SK-N-SH (cell line): ENCODE data around the gene MLIP. TPM values are rescaled to one million over a fixed set of nuclear protein-coding genes. Genes with fewer than 3 reads are reported as not detected.

ENCODE experiments used
- CTCF ChIA-PET: fragments of 300-600, 350-600 bp; formaldehyde crosslinking; extraction: SDS; loops from one replicate; lab custom pipeline; 2021; lab: Yijun Ruan, JAX
- POLR2A ChIA-PET: fragments of 350-600 bp; sonication (Branson Sonifier 250); formaldehyde crosslinking; extraction: SDS; loops from one replicate; lab custom pipeline; 2020; ENCODE audit warnings: antibody characterized with exemption, inconsistent platforms; lab: Yijun Ruan, JAX
- DNase-seq: peaks from one replicate; pipeline ENCODE4 v3.0.0; 2012
- H2AFZ ChIP-seq: fragments of 200-600 bp; sonication (generic); 2 replicates; pipeline ENCODE4 v1.8.1; 2016; ENCODE audit warnings: antibody characterized with exemption, mild to moderate bottlenecking, low read depth
- H3F3A ChIP-seq: fragments of 200-600 bp; sonication (generic); replicated peaks from 2 replicates; pipeline ENCODE3; 2016; ENCODE audit warnings: antibody characterized with exemption, mild to moderate bottlenecking; ENCODE audit not compliant: insufficient read depth
- H3K27ac ChIP-seq, 2 experiments: fragments of 200-500 bp in 1 of 2; fragments of 200-600 bp in 1 of 2; sonication (Bioruptor generic) in 1 of 2; sonication (generic), shearing (Covaris generic) in 1 of 2; 2 replicates each; pipeline versions ENCODE4 v1.5.1 to v1.6.1; 2014 to 2016; ENCODE audit warnings: low read depth in 2 of 2, inconsistent platforms in 1 of 2, low read length in 1 of 2, mild to moderate bottlenecking in 1 of 2, mixed read lengths in 1 of 2
- H3K27me3 ChIP-seq: fragments of 200-600 bp; sonication (generic), shearing (Covaris generic); 2 replicates; pipeline ENCODE4 v1.6.1; 2016; ENCODE audit warnings: mixed run types; ENCODE audit not compliant: insufficient read depth
- H3K36me3 ChIP-seq, 2 experiments: fragments of 200-500 bp in 1 of 2; fragments of 200-600 bp in 1 of 2; sonication (Bioruptor generic) in 1 of 2; sonication (generic) in 1 of 2; replicated peaks in 1 of 2; 2 replicates each; pipeline versions ENCODE3 to v1.5.1; 2014 to 2016; ENCODE audit warnings: low read length in 1 of 2, mild to moderate bottlenecking in 1 of 2; ENCODE audit not compliant: insufficient read depth in 2 of 2, control insufficient read depth in 1 of 2
- H3K4me1 ChIP-seq, 2 experiments: fragments of 200-500 bp in 1 of 2; fragments of 200-600 bp in 1 of 2; sonication (Bioruptor generic) in 1 of 2; sonication (generic), shearing (Covaris generic) in 1 of 2; 2 replicates each; pipeline versions ENCODE4 v1.5.1 to v1.6.1; 2014 to 2016; ENCODE audit warnings: low read depth in 1 of 2, low read length in 1 of 2, mixed run types in 1 of 2; ENCODE audit not compliant: insufficient read depth in 2 of 2, control insufficient read depth in 1 of 2
- H3K4me2 ChIP-seq: fragments of 200-600 bp; sonication (generic), shearing (Covaris generic); 2 replicates; pipeline ENCODE4 v1.6.1; 2017; ENCODE audit warnings: mixed run types
- H3K4me3 ChIP-seq, 2 experiments: fragments of 200-500 bp in 1 of 2; fragments of 200-600 bp in 1 of 2; sonication (Bioruptor generic) in 1 of 2; sonication (generic), shearing (Covaris generic) in 1 of 2; 2 replicates each; pipeline versions ENCODE4 v1.5.1 to v1.8.1; 2014 to 2016; ENCODE audit warnings: low read depth in 2 of 2, inconsistent platforms in 1 of 2, low read length in 1 of 2, mild to moderate bottlenecking in 1 of 2, mixed read lengths in 1 of 2, moderate library complexity in 1 of 2
- H3K79me2 ChIP-seq: fragments of 200-600 bp; sonication (generic); 2 replicates; pipeline ENCODE4 v1.8.1; 2017; ENCODE audit warnings: mild to moderate bottlenecking; ENCODE audit not compliant: insufficient read depth
- H3K9ac ChIP-seq: fragments of 200-600 bp; sonication (generic); 2 replicates; pipeline ENCODE4 v1.6.1; 2017; ENCODE audit warnings: mixed run types
- H3K9me2 ChIP-seq: fragments of 200-600 bp; sonication (generic); 2 replicates; pipeline ENCODE4 v1.6.1; 2017; ENCODE audit warnings: mixed run types
- H3K9me3 ChIP-seq: fragments of 200-600 bp; sonication (generic); 2 replicates; pipeline ENCODE4 v1.6.1; 2017; ENCODE audit warnings: mixed run types, mild to moderate bottlenecking, moderate library complexity
- H4K20me1 ChIP-seq: fragments of 200-600 bp; sonication (generic); 2 replicates; pipeline ENCODE4 v1.6.1; 2017; ENCODE audit warnings: mild to moderate bottlenecking, mixed run types; ENCODE audit not compliant: insufficient read depth
- CHD2 ChIP-seq: fragments of 150-350 bp; IDR thresholded peaks from 2 replicates; pipeline ENCODE4 v1.6.1; 2018; ENCODE audit warnings: low read length; ENCODE audit not compliant: partially characterized antibody
- EZH2phosphoT487 ChIP-seq: fragments of 200-600 bp; sonication (generic); IDR thresholded peaks from 2 replicates; pipeline ENCODE4 v1.6.1; 2017; ENCODE audit warnings: low read depth, mixed run types, mild to moderate bottlenecking, antibody characterized with exemption, moderate library complexity, borderline replicate concordance
- FOSL2 ChIP-seq: IDR thresholded peaks from 2 replicates; pipeline ENCODE4 v1.4.0; 2012; ENCODE audit warnings: low read depth, mild to moderate bottlenecking, moderate library complexity, borderline replicate concordance
- FOXJ3 ChIP-seq: sonication (generic); formaldehyde crosslinking; IDR thresholded peaks from 2 replicates; pipeline ENCODE4 v1.5.1; 2020; ENCODE audit warnings: mild to moderate bottlenecking, missing genetic modification reagents
- FOXM1 ChIP-seq: IDR thresholded peaks from 2 replicates; pipeline ENCODE4 v1.4.0; 2012; ENCODE audit warnings: low read depth, mild to moderate bottlenecking
- GABPA ChIP-seq: IDR thresholded peaks from 2 replicates; pipeline ENCODE4 v1.4.0; 2012; ENCODE audit warnings: low read depth, mild to moderate bottlenecking
- MEF2A ChIP-seq: IDR thresholded peaks from 2 replicates; pipeline ENCODE4 v1.4.0; 2012; ENCODE audit warnings: low read depth, borderline replicate concordance
- POLR2AphosphoS5 ChIP-seq: IDR thresholded peaks from 2 replicates; pipeline ENCODE4 v1.6.1; 2012; ENCODE audit warnings: low read depth, low read length
- RAD21 ChIP-seq: IDR thresholded peaks from 2 replicates; pipeline ENCODE4 v1.6.1; 2012; ENCODE audit warnings: mild to moderate bottlenecking, low read length
- RCOR1 ChIP-seq: fragments of 150-350 bp; IDR thresholded peaks from 2 replicates; pipeline ENCODE4 v1.6.1; 2017; ENCODE audit warnings: antibody characterized with exemption, low read length
- RXRA ChIP-seq: IDR thresholded peaks from 2 replicates; pipeline ENCODE4 v1.4.0; 2012; ENCODE audit warnings: low read depth, mild to moderate bottlenecking, borderline replicate concordance
- SIN3A ChIP-seq: IDR thresholded peaks from 2 replicates; pipeline ENCODE4 v1.6.1; 2012; ENCODE audit warnings: low read depth, mild to moderate bottlenecking, low read length, moderate library complexity, borderline replicate concordance
- TCF12 ChIP-seq: IDR thresholded peaks from 2 replicates; pipeline ENCODE4 v1.4.0; 2012
- WGBS: methylation state at CpG from one replicate; pipeline ENCODE4 v1.1.6; 2017; ENCODE audit warnings: low lambda C conversion rate; 5-methylcytosine and 5-hydroxymethylcytosine counted together
- polyA plus RNA-seq, 3 experiments: library from polyadenylated mRNA; depleted of rRNA; stranded (reverse); fragments of >200 nt; gene quantifications; 2 replicates each; pipeline ENCODE4 v1.2.3, GENCODE V29; 2012
- TF ChIP-seq, protein P1 (sequence below): IDR thresholded peaks from 2 replicates; pipeline ENCODE4 v1.4.0; 2012; ENCODE audit warnings: low read depth, borderline replicate concordance
- TF ChIP-seq, protein P2 (sequence below): fragments of 150-350 bp; IDR thresholded peaks from 2 replicates; pipeline ENCODE4 v1.6.1; 2017; ENCODE audit warnings: antibody characterized with exemption, low read length, low read depth, borderline replicate concordance
- TF ChIP-seq, protein P3 (sequence below): IDR thresholded peaks from 2 replicates; pipeline ENCODE4; 2012
- TF ChIP-seq, protein P4 (sequence below): IDR thresholded peaks from 2 replicates; pipeline ENCODE4 v1.4.0; 2012; ENCODE audit warnings: low read depth
- TF ChIP-seq, protein P5 (sequence below): IDR thresholded peaks from 2 replicates; pipeline ENCODE4 v1.4.0; 2012; ENCODE audit warnings: low read depth, borderline replicate concordance
- TF ChIP-seq, protein P6 (sequence below): fragments of 150-350 bp; IDR thresholded peaks from 2 replicates; pipeline ENCODE4 v1.6.1; 2016; ENCODE audit warnings: mild to moderate bottlenecking, low read depth, low read length
- TF ChIP-seq, protein P7 (sequence below): IDR thresholded peaks from 2 replicates; pipeline ENCODE4 v1.6.1; 2012; ENCODE audit warnings: mild to moderate bottlenecking, low read depth, low read length, moderate library complexity
- TF ChIP-seq, protein P8 (sequence below): fragments of 200-600 bp; sonication (generic); IDR thresholded peaks from 2 replicates; pipeline ENCODE4 v1.6.1; 2017; ENCODE audit warnings: antibody characterized with exemption, mild to moderate bottlenecking, moderate library complexity

Gene MLIP
- polyA plus RNA-seq, 1 of the 3 experiments (the other 2 are of a cell fraction), result not detected

DNA sequence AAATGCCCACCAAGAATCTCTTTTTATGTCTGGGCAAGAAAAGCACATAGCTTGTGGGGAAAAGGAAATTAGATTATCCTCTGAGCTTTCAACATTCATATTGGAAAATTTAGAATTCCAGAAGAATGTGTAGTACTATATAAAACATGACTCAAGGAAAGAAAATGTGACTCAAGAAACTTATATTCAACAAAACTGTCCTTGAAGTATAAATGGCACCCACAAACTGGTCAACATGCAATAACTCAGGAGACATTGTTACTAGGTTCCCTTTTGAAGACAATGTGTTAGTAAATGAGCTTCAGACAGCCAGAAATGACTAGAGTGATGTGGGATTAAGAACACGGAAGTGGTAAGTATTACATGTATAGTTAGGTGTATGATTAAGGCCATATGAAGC is 170.9 kb downstream of the MLIP start:
- Histone ChIP-seq H2AFZ (no peak overlapping the region; the same call in 1 of the 2 replicates), H3K4me2 (peak overlapping the region; percentile 38; the same call in 1 of the 2 replicates), H3K9me3 (peaks cover 6% of the 10 kb centered on the region; the same call in 1 of the 2 replicates), H3K79me2 (0 out of 2 replicates have a peak, but pooled peaks cover 3% of the 10 kb centered on the region), H3K27me3 (no peaks in the 10 kb centered on the region), H3K4me3 (0 out of 4 replicates have a peak overlapping the region, but pooled peaks of 1 of the 2 experiments have one; percentile 11), H3F3A (peaks cover 54% of the 10 kb centered on the region), H3K9ac (peak overlapping the region; percentile 32; the same call in 1 of the 2 replicates), H3K4me1 (peaks cover 0 to 25% of the 10 kb centered on the region in 2 experiments; a peak in 3 of 4 replicates), H3K27ac (peak overlapping the region; percentile 53 to 85; a peak in 3 of 4 replicates), H4K20me1 (no peaks in the 10 kb centered on the region), H3K36me3 (peaks cover 0 to 5% of the 10 kb centered on the region in 2 experiments), H3K9me2 (no peaks in the 10 kb centered on the region)
- 5% methylated on average over 1 of the region's 1 CpG for WGBS
- ChIA-PET CTCF (no interaction called here), POLR2A (no interaction called here)
- no peak for DNase-seq
- TF ChIP-seq FOXM1, result no peak
- TF ChIP-seq, protein P1, sequence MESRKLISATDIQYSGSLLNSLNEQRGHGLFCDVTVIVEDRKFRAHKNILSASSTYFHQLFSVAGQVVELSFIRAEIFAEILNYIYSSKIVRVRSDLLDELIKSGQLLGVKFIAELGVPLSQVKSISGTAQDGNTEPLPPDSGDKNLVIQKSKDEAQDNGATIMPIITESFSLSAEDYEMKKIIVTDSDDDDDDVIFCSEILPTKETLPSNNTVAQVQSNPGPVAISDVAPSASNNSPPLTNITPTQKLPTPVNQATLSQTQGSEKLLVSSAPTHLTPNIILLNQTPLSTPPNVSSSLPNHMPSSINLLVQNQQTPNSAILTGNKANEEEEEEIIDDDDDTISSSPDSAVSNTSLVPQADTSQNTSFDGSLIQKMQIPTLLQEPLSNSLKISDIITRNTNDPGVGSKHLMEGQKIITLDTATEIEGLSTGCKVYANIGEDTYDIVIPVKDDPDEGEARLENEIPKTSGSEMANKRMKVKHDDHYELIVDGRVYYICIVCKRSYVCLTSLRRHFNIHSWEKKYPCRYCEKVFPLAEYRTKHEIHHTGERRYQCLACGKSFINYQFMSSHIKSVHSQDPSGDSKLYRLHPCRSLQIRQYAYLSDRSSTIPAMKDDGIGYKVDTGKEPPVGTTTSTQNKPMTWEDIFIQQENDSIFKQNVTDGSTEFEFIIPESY, result no peak
- no peak for TF ChIP-seq EZH2phosphoT487
- TF ChIP-seq, protein P2, sequence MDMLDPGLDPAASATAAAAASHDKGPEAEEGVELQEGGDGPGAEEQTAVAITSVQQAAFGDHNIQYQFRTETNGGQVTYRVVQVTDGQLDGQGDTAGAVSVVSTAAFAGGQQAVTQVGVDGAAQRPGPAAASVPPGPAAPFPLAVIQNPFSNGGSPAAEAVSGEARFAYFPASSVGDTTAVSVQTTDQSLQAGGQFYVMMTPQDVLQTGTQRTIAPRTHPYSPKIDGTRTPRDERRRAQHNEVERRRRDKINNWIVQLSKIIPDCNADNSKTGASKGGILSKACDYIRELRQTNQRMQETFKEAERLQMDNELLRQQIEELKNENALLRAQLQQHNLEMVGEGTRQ, result no peak
- TF ChIP-seq CHD2, result no peak
- TF ChIP-seq MEF2A, result no peak
- no peak for TF ChIP-seq RAD21
- TF ChIP-seq, protein P3, sequence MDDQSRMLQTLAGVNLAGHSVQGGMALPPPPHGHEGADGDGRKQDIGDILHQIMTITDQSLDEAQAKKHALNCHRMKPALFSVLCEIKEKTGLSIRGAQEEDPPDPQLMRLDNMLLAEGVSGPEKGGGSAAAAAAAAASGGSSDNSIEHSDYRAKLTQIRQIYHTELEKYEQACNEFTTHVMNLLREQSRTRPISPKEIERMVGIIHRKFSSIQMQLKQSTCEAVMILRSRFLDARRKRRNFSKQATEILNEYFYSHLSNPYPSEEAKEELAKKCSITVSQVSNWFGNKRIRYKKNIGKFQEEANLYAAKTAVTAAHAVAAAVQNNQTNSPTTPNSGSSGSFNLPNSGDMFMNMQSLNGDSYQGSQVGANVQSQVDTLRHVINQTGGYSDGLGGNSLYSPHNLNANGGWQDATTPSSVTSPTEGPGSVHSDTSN, result no peak; the same call in none of the 2 replicates
- peak; percentile 66 for TF ChIP-seq FOSL2
- no peak for TF ChIP-seq GABPA
- peak; percentile 31; the same call in 1 of the 2 replicates for TF ChIP-seq RXRA
- TF ChIP-seq, protein P4, sequence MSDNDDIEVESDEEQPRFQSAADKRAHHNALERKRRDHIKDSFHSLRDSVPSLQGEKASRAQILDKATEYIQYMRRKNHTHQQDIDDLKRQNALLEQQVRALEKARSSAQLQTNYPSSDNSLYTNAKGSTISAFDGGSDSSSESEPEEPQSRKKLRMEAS, result peak; percentile 53
- TF ChIP-seq SIN3A, result no peak
- TF ChIP-seq FOXJ3, result no peak
- TF ChIP-seq TCF12, result peak; percentile 71
- TF ChIP-seq POLR2AphosphoS5, result peak; percentile 17; the same call in 1 of the 2 replicates
- TF ChIP-seq, protein P5, sequence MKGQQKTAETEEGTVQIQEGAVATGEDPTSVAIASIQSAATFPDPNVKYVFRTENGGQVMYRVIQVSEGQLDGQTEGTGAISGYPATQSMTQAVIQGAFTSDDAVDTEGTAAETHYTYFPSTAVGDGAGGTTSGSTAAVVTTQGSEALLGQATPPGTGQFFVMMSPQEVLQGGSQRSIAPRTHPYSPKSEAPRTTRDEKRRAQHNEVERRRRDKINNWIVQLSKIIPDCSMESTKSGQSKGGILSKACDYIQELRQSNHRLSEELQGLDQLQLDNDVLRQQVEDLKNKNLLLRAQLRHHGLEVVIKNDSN, result no peak
- TF ChIP-seq, protein P6, sequence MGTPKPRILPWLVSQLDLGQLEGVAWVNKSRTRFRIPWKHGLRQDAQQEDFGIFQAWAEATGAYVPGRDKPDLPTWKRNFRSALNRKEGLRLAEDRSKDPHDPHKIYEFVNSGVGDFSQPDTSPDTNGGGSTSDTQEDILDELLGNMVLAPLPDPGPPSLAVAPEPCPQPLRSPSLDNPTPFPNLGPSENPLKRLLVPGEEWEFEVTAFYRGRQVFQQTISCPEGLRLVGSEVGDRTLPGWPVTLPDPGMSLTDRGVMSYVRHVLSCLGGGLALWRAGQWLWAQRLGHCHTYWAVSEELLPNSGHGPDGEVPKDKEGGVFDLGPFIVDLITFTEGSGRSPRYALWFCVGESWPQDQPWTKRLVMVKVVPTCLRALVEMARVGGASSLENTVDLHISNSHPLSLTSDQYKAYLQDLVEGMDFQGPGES, result no peak
- TF ChIP-seq, protein P7, sequence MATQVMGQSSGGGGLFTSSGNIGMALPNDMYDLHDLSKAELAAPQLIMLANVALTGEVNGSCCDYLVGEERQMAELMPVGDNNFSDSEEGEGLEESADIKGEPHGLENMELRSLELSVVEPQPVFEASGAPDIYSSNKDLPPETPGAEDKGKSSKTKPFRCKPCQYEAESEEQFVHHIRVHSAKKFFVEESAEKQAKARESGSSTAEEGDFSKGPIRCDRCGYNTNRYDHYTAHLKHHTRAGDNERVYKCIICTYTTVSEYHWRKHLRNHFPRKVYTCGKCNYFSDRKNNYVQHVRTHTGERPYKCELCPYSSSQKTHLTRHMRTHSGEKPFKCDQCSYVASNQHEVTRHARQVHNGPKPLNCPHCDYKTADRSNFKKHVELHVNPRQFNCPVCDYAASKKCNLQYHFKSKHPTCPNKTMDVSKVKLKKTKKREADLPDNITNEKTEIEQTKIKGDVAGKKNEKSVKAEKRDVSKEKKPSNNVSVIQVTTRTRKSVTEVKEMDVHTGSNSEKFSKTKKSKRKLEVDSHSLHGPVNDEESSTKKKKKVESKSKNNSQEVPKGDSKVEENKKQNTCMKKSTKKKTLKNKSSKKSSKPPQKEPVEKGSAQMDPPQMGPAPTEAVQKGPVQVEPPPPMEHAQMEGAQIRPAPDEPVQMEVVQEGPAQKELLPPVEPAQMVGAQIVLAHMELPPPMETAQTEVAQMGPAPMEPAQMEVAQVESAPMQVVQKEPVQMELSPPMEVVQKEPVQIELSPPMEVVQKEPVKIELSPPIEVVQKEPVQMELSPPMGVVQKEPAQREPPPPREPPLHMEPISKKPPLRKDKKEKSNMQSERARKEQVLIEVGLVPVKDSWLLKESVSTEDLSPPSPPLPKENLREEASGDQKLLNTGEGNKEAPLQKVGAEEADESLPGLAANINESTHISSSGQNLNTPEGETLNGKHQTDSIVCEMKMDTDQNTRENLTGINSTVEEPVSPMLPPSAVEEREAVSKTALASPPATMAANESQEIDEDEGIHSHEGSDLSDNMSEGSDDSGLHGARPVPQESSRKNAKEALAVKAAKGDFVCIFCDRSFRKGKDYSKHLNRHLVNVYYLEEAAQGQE, result no peak
- no peak for TF ChIP-seq RCOR1
- TF ChIP-seq, protein P8, sequence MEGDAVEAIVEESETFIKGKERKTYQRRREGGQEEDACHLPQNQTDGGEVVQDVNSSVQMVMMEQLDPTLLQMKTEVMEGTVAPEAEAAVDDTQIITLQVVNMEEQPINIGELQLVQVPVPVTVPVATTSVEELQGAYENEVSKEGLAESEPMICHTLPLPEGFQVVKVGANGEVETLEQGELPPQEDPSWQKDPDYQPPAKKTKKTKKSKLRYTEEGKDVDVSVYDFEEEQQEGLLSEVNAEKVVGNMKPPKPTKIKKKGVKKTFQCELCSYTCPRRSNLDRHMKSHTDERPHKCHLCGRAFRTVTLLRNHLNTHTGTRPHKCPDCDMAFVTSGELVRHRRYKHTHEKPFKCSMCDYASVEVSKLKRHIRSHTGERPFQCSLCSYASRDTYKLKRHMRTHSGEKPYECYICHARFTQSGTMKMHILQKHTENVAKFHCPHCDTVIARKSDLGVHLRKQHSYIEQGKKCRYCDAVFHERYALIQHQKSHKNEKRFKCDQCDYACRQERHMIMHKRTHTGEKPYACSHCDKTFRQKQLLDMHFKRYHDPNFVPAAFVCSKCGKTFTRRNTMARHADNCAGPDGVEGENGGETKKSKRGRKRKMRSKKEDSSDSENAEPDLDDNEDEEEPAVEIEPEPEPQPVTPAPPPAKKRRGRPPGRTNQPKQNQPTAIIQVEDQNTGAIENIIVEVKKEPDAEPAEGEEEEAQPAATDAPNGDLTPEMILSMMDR, result no peak
